OCI-M1 (cell line): Measurements from ENCODE around the gene DCAF12.
"Not testable (repeated sequence)": the region's sequence is repeated elsewhere in the genome, so short reads cannot be mapped to it uniquely, and the experiment has no call there.

Experiments
- DNase-seq: peaks from one replicate; lab custom pipeline; 2025; lab: John Stamatoyannopoulos, UW

The DCAF12 gene

DNA sequence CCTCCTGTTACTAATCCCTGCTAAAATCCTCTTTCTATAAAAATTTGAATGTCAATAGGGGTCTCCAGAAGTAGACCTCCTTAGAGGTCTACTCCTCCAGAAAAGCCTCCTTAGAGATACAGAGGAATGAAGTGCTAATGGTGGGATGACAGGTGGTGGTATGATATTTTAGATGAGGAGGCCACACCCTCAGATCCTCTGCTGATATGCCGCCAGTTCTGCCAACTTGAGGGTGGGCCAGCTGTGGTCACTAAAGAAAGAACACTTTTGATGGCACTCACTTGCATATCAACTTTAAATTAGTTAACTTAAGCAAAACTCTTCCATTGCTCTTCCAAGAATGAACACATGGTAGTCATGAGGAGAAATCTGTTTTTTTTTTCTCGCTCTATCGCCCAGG is 61.0 kb downstream of the DCAF12 start:
- no peak for DNase-seq

DNA sequence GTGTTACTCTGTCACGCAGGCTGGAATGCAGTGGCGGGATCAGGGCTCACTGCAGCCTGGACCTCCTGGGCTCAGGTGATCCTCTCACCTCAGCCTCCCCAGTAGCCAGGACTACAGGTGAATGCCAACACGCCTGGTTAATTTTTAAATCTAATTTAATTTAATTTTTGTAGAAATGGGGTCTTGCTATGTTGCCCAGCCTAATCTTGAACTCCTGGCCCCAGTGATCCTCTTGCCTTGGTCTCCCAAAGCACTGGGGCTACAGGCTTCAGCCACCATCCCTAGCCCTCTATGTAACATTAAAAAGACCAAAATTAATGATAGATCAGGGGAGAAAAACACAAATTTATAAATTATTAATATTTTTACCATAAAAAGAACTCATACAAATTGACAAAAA is 66.5 kb downstream of the DCAF12 start:
- DNase-seq, result no peak

DNA sequence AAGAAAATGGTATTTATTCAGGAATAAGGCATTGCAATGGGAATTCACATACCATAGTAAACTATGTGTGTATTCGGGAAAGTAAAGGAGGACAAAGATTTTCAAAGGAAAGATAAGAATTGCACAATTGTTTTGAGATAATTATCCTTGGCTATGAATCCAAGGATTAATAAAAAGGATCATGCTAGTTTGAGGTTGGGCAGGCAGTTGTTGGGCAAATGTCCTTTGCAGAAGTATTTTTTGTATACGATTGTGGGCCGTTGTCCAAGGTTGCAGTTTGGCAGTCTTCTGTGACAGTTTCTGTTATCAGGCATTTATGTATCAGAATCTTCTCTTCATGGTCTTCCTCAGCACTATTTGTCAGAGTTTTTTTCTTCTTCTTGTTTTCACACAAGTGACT is 67.2 kb downstream of the DCAF12 start:
- DNase-seq, result peak; percentile 37

DNA sequence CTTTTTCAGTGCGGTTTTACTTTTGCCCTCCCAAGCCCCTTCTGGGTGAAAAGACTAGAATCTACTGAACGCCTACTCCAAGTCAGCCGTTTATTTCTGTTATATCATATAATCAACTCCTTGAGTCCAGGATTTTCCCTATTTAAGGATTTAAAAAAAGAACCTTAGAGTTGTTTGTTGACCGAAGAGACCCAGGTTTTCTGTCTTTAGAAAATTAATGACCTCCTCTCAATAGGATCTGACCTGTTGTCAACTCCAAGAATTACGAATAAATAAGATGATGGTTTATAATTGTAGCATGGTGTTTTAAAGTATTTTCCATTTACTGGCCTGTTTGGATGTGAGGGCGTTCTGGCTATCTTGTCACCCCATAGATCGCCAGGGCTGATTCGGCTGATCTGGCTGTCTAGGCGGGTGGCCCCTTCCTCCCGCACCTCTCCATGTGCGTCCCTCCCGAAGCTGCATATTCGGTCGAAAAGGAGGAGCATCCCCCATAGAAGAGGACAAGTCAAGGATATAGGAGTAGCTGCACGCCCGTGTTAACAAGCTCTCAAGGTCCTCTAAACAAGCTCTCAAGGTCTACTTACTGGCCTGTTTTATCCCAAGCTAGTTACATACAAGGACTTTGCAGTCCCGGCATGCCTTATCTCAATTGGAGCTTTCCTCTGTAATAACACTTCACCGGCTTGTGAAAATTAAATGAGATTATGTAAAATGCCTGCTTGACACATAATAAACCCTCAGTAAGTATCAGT is 76.7 kb downstream of the DCAF12 start:
- peak; percentile 66 for DNase-seq

DNA sequence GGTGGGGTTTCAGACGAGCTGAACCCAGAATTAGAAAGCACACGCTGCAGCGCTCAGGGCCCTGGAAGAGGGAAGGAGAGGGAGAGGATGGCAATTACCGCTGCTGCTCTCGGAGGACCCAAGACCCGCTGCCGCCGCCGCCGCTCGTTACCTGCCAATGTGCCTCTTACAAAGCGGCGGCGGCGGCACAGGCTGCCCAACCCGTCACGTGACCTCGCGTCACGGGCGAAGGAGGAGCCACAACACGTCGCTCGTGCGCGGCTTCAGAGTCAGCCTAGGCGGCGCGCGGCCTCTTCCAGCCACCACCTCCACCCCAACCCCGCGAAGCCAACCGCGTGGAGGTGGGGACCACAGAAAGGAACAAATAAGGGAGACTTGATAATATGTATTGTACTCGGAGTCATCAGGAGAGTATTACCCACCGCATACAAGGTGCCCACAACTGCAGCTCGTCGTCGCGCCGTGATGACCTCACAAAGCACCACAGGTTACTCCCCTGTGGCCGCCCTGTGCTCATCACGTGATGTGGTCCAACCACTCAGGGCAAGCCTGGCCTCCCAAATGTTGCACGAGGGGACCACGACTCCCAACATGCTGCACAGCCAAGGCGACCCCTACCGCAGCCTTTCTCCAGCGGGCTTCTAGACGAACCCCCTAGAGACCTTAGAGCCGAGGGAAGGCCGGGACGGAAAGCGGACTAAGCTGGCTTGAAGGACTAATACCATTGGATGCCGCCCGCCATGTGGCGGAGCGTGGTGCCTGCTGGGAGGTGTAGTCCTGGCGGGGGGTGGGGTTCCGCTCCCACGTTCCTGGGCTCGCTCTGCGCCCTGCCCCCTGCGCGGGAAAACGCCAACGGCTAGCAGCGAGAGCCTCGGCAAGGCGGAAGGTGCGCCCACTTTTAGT is 77.5 kb downstream of the DCAF12 start, which contains the start of gene UBAP2:
Gene UBAP2, minus strand, starts transcription at position 161 of the 903 bp plus-strand sequence. CDS start 31,739 bp downstream, outside the sequence.
- peak; percentile 98 for DNase-seq

DNA sequence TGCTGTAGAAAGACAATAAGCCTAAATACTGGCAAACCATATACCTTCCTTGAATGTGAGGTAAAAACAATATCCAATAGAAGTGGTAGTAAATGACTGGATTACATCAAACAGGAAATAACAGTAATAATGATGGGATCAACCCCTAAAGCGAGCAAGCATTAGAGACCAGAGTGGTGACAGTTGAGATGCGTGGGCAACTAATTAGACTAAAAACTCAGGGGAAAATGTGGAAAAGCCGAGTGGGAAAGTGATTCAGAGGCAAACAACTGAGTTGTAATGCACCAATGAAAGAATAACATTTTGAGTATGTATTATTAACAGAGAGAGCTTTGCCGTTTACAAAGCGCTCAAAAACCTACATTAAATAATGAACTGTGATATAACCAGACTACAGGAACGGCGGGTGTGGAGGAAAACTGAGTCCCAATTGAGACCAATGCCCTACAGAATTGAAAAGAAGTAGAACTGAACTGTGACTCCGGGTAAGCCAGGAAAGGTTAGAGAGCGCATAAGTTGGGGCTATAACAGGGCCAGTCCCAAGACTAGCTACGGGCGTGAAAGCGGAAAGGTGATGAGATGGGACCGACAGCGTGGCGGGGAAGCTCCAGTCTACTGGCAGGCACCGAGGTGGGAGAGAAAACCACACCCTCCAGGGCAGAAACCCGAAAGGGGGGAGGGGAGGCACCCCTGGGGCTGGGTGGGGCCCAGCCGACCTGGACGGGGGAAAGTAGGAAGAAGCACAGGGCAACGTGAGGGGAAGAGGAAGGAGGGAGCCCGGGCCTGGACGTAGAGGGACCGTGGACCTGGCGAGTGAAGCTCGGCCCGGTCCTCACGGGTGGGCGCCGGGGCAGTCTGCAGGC is 78.4 kb downstream of the DCAF12 start:
- peak; percentile 82 for DNase-seq

DNA sequence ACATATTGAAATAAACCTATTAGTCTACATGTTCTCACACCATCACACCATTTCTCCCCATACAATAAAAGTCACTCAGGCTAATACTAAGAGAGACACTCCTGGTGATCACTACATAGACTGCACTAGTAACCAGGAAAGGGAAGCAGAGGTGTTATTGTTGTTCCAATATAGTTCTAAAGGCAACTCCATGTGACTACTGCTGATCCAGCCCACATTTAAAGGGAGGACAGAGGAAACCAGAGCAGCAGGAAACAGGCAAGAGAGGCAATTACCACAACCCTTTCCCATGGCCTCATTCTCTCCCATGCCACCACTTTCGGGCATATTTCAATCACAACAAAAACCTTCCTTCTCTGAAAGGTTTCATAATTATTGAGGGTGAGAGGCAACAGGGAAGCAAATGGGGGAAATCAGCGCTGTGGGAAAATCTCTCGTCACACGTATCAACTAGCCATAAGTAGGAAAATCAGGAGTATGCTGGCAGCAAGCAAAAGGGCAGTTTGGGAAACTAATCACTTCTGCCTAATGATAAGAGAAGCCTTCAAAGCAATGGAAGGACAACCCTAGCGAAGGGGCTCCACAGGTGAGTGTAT is 79.6 kb downstream of the DCAF12 start:
- DNase-seq, result peak; percentile 40

DNA sequence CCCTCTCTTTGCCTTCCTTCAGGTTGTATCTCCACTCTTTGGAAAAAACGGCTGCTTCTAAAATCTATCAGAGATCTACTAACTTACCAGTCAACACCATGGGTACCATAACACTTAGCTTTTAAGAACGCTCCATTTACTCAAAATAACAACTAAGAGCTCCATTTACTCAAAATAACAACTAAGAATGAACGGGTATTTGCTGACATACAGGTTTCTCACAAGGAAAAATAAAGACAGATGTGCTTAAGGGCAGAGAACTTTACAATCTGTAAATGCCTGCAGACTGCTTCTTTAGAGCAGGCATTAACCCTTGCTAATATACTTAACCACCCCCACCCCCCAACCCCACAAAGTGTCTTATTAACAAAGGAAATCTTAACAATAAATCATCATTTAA is 80.6 kb downstream of the DCAF12 start:
- DNase-seq, result no peak

DNA sequence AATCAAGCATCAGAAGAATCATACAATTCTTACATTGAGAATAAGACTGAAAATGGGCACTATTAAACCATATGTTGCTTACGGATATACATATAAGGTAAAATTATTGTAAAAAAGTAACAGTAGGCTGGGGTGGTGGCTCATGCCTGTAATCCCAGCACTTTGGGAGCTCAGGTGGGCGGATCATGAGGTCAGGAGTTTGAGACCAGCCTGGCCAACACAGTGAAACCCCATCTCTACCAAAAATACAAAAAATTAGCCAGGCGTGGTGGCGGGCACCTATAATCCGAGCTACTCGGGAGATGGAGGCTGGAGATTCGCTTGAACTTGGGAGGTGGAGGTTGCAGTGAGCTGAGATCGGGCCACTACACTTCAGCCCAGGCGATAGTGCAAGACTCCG is 84.4 kb downstream of the DCAF12 start:
- not testable (repeated sequence) for DNase-seq

DNA sequence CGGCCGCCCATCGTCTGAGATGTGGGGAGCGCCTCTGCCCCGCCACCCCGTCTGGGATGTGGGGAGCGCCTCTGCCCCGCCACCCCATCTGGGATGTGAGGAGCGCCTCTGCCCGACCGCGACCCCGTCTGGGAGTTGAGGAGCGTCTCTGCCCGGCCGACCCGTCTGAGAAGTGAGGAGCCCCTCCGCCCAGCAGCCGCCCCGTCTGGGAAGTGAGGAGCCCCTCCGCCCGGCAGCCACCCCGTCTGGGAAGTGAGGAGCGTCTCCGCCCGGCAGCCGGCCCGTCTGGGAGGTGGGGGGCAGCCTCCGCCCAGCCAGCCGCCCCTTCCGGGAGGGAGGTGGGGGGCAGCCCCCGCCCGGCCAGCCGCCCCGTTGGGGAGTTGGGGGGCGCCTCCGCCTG is 87.6 kb downstream of the DCAF12 start:
- DNase-seq, result not testable (repeated sequence)

DNA sequence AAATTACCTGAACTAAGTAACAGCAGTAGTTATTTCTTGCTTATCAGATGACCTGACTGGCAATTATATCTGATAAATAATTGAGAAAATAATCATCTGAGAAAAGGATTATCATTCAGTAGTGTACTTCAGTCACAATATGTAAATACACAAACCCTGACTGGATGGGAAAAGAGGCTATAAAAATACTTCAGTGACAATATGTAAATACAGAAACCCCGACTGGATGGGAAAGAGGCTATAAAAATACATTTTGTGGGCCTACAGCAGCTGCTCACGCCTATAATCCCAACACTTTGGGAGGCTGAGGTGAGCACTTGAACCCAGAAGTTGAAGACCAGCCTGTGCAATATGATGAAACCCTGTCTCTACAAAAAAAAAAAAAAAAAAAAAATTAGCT is 88.9 kb downstream of the DCAF12 start:
- DNase-seq, result no peak

DNA sequence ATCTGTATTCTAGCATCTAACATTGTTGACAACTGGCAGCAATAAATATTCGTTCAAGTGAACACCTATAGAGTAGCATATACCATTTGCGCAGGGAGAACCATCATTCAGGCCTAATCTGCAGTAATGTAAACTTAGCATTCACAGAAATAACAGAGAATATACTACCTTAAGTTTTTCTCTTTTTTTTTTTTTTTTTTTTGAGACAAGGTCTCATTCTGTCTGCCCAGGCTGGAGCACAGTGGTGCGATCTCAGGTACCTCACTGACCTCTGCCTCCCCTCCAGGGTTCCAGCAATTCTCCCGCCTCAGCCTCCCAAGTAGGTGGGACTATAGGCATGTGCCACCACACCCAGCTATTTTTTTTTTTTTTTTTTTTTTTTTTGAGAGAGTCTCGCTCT is 89.9 kb downstream of the DCAF12 start:
- DNase-seq, result no peak
